HG02571 (cell line): ENCODE data around the gene SQSTM1.

ENCODE experiments used
- ATAC-seq: cut with Tn5 transposase; IDR thresholded peaks from one replicate; pipeline ENCODE4 v1.9.1; 2021; ENCODE audit warnings: mild to moderate bottlenecking, moderate library complexity; ENCODE audit not compliant: unreplicated experiment

SQSTM1 gene

DNA sequence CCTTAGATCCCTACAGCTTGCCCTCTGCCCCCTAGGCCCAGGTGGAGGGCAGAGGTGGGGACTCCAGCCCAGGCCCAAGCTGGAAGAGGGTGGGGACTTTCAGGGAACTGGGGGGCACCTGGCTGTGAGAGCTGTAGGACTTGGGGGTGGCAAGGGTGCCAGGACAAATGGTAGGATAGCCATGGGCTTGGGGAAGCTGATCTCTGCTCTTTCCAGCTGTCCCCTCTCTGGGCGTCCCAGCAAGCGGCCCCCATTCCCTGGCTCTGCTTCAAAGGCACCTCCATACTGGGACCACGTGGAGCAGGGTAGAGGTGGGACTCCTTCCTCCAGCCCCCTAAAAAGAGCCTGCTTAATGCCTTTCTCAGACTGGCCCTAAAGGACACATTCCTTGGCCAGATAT, 26.5 kb upstream of the SQSTM1 start:
- ATAC-seq: no peak

DNA sequence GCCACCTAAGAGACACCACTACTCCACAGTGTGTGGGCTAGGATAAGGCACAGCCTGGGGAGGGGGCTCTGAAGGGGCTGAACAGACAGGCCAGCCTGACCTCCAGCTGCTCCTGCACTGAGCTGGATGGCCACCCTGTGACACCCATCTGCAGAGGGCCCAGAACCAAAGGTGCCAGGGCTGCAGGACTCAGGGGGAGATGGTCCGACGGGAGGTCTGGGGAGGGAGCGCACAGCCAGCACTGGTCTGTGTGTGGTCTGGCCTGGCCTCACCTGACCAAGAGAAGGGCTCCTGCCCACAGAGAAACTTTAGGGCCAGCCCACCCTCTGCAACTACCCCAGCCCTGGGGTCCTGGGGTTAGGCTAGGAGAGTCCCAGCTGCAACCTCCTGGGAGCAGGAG, 26.1 kb upstream of the SQSTM1 start:
- no peak for ATAC-seq

DNA sequence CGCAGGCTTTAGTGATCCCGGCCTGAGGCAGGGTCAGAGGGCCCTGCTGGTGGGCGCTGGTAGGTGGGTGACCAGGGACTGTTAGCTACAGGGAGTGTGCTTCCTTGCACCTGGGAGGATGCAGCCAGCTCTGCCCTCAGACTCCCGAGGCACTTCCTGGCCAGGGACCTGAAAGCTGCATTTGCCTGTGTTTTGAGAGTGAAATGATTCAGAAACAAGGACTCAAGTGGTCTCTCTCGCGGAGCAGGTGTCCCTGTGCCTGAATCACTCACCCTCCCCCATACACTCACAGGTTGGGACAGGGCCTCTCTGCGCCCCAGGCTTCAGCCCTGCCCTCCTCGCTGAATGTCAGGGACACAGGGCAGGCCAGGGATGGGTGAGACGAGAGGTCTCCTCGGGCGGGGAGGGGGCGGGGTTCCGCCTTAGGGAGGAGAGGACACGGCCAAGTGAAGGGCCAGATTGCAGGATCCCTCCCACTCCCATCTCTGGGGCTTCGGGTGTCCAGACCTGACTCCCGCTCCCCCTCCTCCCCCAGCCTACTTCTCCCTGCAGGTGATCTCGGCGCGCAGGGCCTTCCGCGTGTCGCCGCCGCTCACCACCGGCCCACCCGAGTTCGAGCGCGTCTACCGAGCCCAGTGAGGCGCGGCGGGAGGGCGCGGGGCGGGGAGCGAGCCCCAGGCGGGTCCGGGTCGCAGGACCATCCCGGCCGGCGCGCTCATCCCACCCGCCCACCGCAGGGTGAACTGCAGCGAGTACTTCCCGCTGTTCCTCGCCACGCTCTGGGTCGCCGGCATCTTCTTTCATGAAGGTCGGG, 25.4 kb upstream of the SQSTM1 start:
- no peak for ATAC-seq

DNA sequence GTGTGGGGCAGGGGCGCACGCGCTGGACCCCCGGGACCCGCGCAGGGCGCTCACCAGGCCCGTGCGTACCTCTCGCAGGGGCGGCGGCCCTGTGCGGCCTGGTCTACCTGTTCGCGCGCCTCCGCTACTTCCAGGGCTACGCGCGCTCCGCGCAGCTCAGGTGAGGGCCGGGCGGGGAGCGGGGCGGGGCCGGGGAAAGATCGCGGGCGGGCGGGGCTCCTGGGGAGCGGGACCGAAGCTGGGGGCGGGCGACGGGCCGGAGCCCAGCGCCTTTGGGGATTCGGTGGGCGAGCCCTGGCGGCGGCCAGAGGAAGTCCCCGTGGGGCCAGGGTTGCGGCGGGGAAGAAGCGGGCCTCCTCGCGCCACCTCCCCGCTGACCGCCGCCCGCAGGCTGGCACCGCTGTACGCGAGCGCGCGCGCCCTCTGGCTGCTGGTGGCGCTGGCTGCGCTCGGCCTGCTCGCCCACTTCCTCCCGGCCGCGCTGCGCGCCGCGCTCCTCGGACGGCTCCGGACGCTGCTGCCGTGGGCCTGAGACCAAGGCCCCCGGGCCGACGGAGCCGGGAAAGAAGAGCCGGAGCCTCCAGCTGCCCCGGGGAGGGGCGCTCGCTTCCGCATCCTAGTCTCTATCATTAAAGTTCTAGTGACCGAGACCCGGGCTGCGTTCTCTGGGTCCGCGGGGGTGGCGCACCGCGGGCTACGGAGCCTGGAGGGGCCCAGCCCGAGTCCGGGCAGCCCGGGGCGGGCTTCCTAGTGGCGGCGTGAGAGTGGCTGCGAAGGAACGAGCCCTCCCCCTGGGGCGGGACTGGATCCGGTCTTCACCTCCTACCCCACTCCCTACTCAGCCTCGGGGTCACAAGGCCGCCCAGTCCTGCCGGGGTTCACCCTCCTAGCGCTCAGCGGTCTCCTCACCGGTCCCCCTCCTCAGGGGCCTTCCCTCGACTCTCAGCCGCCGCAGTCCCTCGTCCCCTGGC, 24.6 kb upstream of the SQSTM1 start:
- peak; percentile 70 for ATAC-seq

DNA sequence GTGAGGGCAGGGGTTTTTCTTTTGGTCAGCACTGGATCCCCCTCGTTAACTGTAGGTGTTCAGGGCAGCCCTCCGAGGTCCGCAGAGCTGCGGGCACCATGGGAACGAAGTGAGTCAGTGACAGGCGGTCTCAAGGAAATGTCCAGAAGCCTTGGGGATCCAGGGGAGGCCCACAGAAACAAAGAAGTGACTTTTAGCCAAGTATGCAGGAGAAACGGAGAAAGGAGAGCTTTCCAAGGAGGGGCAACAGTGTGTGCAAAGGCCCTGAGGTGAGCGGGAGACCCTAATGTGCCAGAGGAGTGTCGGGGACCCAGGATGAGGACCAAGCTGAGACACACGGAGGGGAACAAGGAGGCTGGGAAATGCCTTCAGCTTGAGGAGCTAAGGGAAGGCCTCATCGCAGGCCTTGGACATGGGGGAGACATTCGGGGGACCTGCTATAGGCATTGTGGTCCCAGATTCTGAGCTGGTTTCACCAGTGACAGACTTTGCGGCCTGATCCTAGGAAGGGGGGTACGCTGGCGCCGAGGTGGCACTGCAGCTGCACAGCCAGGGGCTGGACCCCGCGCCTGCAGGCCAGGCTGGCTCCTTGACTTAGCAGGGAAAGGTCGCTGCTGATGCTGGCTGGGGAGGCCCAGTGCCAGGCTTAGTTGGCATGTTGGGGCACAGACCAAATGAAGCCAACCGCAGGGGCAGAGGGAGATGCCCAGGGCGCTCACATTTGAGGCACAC, 23.7 kb upstream of the SQSTM1 start:
- ATAC-seq: no peak

DNA sequence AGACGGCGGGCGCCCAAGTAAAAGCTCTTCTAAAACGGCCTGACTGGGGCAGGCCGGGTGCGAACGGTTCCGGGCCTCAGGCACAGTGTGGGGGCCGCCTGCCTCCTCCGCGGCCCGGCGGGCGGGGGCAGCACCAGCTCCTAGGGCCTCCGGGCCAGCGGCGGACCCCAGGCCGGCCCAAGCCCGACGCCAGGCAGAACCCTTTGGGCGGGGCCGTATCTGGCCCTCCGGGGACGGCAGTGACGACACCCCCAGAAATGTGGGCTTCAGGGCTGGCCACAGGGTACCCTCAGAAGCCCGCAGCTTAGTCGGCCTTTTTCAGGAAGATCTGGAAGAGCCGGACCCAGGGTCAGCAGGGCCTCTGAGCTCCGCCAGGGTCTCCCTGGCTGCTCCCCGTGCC, 23.0 kb upstream of the SQSTM1 start:
- ATAC-seq: no peak

DNA sequence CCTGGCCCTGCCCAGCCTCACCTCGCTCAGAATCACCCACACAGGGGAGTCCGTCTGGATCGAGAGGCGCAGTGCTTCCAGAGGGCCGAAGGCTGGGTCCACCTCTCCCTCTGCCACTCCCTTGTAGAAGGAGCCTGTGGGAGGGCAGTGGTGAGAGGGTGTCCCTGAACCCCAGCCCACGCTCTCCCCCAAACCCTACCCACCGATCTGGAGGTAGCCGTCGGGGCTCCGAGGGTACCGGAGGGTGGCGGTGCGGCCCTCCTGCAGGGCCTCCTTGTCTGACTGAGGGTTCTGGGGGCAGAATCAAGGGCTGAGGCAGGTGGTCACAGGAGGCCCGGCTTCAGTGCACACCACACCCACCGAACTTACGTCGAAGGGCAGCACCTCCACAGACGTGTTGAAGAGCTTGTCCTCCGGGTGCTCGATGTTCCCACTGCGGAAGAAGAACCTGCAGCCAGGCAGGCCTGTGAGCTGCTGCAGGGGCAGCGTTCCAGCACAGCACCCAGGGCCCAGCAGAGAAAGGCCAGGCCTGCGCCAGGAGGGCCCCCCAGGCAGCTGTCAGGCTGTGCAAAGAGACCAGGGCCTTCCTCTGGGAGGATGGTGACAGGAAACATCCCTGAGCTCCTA, 22.4 kb upstream of the SQSTM1 start:
- no peak for ATAC-seq

DNA sequence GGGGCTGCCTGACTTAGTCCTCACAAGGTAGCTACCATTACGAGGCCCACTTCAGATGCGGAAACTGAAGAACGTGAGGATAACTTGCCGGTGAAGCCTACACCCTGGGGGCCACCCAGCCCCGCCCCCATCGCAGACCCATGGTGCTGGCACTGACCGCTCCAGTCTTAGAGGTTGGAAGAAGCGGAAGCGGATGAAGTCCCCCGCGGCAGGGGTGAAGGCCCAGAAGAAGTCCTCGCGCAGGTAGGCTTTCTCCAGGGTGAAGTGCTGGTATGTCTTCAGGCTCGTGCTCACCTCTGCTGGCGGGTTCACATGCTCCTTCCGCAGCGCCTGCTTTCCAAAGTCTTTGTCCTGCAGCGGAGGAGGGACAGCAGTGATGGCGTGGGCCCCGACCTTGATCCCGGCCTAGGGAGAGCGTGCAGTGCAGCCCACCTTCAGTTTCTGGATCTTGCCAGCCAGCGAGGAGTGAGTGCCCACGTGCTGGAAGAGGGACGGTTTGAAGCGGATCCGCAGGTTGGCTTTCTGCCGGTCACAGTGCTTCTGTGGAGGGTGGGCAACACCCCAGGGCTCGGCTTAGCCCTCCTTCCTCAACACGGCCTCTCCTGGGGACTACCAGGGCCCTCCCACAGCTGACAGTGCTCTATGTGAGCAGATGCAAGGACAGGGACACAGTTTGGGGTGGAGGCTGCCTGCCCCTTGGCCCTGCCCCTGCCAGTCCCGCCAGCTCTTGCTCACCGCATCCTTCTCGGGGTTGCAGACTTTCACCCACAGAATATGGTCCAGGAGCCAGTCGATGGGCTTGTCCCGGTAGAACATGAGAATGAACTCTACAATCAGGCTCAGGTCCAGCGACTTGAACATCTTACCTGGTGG, 21.7 kb upstream of the SQSTM1 start:
- no peak for ATAC-seq

DNA sequence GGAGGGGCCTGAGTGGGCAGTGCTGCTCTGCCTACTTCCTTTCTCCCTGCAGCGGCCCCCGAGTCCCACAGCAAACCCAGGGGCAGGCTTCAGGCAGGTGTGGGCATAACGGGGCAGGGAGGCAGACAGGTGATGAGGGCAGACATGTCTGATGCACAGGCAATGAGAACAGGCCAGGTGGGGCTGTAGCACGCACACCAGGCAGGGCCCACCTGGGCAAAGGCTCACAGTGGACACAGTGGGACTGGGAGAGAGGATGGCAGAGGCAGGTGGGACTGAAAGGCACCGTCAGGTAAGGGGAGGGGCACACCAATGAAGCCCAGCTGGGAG, 21.1 kb upstream of the SQSTM1 start:
- no peak for ATAC-seq

DNA sequence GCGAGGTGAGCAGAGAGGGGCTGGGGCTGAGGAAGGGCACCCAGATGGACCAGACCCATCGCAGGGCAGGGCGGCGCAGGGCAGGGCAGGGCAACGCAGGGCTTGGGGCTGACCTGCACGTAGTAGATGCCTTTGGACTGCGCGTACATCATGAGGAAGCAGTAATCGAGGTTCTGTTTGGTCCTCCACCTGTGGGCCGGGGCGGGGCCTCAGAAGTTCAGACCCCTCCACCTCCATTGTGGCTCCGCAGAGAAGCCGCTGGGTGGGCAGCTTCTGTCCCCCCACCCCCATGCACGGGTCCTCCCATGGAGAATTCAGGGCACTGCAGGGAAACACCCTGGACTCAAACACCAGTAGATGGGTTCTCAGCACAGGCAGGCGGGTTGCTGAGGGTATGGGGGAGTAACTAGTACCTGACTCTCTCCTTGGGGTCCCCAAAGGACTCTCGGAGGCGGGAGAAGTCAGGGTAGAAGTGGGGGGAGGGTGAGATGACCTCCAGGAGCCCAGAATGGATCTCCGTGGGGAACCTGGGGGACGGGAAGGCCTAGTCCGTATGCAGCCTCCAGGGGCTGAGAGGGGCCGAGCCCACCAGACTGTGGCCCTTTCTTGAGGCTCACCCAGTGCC, 20.5 kb upstream of the SQSTM1 start:
- no peak for ATAC-seq

DNA sequence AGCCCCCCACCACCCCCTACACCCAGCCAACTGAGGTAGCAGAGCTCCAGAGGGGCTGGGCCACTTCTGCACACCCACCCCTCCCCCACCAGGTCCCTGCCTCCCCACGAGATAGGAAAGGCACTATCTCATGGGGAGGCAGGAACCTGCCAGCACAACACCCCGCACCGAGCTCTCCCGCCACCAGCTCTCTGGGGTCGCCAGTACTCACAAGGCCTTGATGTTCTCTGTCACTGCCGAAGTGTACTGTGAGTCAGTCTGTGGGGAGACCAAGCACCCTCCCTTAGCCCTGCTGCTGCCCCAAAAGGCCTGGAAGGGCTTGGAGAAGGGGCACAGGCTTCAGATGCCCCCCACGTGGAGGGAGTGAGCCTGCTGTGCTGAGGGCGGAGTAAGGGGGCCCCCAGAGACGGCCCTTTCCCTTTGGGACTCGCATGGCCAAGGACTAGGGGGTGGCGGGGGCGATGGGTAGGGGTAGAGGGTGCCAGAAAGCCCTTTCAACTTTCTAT, 20.0 kb upstream of the SQSTM1 start:
- ATAC-seq: no peak

DNA sequence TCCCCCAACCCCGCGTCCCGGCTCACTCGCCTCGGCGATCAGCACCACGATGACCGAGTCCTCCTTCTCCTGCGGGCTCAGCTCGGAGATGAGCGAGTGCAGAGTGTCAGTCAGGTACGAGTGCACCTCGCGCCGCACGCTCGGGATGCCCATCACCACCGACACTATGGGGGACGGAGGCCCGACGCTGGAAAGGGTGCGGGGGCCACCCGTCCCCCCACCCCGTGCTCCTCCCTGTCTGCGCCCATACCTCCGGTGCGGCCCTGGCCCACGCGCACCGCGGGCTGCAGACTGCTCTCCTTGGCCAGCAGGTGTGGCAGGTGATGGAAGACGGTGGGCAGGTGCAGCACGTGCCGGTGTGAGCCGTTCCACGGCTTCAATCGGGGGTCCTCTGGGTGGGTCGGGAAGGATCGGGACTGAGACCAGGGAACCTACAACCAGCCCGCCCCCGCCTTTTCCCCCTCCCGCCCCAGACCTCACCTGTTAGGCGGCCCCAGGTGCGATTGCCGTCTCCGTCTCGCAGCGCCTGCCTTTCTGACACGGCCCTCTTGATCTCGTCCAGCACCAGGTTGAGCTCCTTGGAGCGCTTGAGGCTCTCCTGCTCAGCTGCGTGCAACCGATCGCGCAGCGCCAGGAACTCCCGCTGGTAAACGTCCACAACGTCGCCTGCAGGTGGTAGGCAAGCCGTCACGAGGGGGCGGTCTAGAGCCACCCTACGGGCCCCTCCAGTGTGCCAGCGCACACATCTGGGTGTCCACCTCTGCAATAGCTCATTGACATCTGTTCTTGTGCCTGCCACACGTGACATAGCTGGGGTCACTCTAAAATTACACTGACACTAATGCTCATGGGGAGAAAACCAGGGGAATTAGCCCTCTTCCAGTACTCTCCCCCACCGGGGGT, 19.1 kb upstream of the SQSTM1 start:
- ATAC-seq: no peak

DNA sequence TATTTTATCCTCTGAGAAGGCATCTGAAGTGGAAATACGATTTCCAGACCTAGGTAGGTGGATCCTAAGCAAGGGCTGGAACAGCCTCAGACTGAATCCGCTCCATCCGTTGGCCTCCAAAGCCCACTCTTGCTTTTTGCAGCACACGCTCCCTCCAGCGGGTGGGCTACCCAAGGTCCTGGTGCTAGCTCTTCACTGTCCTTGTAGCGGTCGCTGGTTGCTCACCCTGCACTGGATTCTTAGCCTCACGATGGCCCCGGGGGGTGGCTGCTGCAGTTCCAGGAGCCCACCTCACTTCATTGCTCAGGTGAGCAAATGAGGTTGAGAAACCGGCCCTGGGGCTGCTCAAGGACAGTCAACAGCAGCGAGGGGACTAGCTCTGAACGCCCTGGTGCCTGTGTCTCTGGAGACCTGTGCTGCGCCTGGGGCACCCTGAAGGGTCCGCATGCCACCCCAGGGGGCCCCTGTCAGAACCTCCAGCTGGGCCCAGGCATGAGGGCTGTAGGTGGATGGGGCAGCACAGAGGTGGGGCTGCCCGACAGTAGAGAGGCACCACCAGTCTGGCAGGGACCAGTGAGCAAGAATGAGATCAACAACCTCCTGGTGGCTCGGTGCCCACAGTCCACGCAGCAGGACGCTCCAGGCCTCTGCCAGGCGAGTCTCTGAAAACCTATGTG, 18.4 kb upstream of the SQSTM1 start:
- ATAC-seq: no peak

DNA sequence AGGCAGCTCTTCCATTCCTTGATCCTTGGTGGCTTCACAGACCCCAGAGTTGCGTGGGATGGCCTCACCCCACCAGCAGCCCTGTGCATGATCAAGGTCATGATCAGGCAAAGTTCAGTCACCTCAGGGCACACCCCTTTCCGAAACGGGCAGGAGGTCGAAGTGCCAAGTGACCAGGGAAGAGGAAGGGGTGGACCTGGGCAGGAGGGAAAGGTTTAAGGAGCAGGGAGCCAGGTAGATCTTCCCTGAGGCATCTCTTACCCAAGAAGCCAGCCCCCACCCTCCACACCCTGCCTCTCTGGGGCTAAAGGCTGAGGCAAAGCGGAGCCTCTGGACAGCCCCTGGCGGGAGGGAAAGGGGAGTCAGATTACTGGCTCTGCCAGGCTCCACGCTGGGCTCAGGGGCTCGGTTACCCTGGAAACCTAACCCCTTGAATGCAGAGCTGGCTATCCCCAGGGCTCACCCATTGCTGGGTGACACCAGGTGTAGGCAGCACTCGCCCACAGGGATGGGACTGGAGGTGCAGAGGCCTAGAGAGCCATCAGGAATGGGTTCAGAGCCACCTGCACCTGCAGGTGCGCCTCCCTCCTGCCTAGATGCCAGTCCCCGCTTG, 17.6 kb upstream of the SQSTM1 start:
- ATAC-seq: no peak

DNA sequence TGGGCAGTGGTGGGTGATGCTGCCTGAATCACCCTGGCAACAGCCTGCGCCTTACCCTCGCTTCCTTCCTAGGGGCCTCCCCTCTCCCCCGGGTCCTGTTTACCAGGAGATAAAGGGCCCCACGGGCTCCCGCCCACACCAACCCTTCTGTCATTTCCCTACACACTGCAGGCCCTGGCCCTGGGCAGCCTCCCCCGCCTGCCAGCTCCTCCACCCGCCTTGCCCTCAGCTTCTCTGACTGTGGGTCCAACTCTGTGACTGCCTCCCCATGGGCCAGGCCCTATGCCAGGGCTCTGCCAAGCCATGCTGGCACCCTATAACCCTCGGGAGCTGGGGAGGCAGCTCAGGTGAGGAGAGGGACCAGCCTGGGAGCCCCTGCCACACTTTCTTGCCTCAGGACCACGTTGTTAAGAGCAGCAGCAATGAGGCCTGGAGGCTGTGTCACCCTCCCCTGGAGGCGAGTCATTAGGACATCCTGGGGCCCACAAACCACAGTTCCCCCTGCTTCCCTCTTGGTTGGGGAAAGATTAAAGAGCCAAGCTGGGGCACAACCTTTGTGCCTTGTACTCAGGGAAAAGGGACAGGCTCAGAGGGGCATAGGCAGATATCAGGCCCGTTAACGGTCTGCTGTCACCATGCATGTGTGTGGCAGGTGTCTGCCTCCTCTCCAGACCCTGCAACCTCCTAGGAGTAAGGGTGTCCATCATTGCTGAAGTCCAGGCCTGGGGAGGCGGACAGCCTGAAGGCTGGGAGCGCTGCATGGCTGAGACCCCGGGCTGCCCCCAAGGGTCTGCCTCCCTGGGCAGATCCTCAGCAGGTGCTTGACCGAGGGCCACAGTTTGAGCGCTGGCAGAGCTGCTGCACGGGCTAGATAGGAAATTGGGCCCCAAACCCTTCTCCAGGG, 16.8 kb upstream of the SQSTM1 start:
- no peak for ATAC-seq

DNA sequence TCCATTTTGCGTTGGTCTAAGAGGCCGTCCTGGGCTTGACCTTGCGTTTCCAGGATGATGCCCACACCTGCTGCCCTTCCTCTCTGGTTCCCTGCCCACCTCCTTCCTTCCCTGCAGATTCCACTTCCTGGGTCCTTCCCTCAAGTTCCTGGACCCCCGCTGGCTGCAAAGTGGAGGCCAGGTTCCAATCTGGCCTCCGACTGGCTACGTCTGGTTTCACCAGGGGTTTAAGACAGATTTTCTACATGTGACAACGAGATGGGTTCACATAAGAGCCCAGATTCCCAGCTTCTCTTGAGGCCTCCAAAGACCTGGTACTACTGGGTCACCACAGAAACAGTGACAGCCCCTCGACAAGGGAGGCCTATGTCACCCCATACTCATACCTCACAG, 16.2 kb upstream of the SQSTM1 start:
- ATAC-seq: no peak
